GM21619 (cell line): ENCODE measurements around the gene IRAK3.

Source experiments
- ATAC-seq: cut with Tn5 transposase; IDR thresholded peaks from one replicate; pipeline ENCODE4 v1.9.1; 2021; ENCODE audit not compliant: unreplicated experiment

IRAK3 gene

DNA sequence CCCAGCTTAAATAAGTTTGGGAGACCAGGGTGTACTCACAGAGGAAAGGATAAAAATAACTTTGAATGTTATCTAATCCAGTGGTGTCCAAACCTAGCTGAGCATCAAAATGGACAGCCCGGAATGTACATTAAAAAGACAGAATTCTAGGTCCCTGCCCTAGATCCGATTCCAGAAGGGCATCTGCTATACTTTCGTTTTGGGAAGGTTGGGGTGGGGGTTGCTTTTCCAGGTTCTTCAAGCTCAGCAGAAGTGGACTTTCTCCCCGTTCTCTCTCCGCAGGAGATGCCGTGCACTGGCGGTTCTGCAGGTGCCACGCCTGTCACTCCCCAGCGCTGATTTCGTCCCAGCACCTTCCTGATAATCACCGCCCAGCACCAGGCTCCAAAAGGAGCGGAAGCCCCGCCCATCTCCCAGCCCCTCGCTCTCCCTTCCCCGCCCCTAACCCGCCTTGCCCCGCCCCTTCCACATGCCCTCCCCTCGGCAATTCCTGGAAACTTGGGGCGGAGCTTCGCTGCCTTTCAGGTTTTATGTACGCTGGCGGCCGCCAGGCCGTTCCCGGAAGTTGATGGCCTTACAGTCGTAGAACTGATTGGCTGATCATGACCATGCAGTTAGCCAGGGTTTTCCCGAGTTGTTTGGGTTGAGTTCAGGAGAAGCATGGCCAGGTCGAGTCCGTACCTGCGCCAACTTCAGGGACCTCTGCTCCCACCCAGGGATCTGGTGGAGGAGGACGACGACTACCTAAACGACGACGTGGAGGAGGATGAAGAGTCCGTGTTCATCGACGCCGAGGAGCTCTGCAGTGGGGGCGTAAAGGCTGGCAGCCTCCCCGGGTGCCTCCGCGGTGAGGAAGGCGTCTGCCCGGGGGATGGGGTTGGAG, 113.2 kb downstream of the IRAK3 start, which contains the start of gene HELB:
HELB (plus strand) TSS at position 550 of the 883 bp plus-strand sequence; CDS start at position 661, 111 bp downstream.
- ATAC-seq: peak; percentile 92

DNA sequence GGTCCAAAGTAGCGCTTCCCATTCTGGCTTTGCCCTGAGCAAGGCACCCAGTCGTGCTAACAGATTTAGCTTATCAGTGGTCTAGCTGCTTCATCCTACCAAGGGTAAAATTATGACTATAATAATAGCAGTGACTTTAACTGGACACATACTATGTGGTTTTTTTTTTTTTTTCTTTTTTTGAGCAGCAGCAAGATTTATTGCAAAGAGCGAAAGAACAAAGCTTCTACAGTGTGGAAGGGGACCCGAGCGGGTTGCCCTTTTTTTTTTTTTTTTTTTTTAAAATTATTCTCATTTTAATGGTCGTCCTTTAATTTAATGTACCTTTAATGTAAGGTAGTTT, 113.8 kb downstream of the IRAK3 start:
- no peak for ATAC-seq

DNA sequence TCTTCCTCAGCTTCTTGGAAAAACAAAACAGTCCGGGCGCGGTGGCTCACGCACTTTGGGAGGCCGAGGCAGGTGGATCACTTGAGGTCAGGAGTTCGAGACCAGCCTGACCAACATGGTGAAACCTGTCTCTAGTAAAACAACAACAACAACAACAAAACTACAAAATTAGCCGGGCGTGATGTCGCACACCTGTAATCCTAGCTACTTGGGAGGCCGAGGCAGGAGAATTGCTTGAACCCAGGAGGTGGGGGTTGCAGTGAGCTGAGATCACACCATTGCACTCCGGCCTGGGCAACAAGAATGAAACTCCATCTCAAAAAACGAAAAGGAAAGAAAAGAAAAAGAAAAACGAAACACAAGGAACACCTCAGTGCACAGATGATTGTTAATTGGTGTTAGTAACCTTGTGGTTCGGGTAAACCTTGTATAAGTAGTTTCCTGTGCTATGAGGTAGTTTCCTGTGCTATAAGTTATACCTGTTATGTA, 114.3 kb downstream of the IRAK3 start:
- peak; percentile 38 for ATAC-seq
